GM18507 (cell line): ENCODE data around the gene UGT1A3.

Experiments
- DNase-seq: peaks from one replicate; pipeline ENCODE4 v3.0.0; 2011; ENCODE audit warnings: low read depth; ENCODE audit not compliant: insufficient read length; ENCODE audit errors: extremely low spot score
- FAIRE-seq: peaks from 2 replicates; lab custom pipeline; 2011; peaks lifted over from hg19 to GRCh38; lab: Jason Lieb, UNC

The UGT1A3 gene

GRCh38 chr2:233807966-233808935 lies 79.4 kb downstream of the UGT1A3 start:
- FAIRE-seq (no peak), DNase-seq (no peak)

DNA sequence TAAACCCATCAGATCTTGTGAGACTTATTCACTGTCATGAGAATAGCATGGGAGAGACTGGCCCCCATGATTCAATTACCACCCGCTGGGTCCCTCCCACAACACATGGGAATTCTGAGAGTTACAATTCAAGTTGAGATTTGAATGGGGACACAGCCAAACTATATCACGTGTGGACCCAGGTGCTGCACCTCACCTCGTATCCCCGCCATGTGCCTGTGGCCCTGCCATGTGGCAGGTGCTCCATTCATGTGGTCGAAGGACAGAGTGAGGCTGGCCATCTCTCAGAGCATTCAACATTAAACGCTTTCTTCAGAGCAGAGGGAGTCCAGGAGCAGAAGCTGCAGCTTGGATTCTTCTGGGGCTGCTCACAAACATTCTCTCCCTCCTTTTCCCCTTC lies 81.5 kb downstream of the UGT1A3 start:
- no peak for DNase-seq
- FAIRE-seq, result no peak

GRCh38 chr2:233811087-233811486 lies 82.2 kb downstream of the UGT1A3 start:
- no peak for FAIRE-seq
- DNase-seq, result no peak

DNA sequence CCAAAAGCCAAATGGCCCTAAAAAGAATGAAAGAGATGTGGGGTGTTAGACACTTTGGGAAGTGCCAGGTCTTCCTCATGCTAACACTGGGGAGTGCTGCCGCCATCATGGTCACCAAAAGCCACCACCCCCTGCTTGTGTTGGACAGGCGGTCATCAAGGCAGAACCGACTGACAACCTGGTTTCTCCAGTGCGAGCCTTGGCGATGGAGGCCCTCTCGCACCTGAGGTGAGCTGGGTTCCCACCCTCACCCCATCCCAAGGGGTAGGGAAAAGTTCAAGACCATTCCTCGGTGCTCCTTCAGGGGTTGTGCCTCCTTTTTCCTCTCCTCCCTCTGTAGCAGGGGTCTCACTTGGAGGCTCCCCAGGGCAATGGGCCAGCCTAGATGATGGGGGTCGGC lies 82.9 kb downstream of the UGT1A3 start:
- FAIRE-seq, result no peak

GRCh38 chr2:233813236-233814055 lies 84.6 kb downstream of the UGT1A3 start:
- DNase-seq (no peak), FAIRE-seq (no peak)

More for the DNA sequence above, 82.9 kb downstream of the UGT1A3 start:
- no peak for DNase-seq

DNA sequence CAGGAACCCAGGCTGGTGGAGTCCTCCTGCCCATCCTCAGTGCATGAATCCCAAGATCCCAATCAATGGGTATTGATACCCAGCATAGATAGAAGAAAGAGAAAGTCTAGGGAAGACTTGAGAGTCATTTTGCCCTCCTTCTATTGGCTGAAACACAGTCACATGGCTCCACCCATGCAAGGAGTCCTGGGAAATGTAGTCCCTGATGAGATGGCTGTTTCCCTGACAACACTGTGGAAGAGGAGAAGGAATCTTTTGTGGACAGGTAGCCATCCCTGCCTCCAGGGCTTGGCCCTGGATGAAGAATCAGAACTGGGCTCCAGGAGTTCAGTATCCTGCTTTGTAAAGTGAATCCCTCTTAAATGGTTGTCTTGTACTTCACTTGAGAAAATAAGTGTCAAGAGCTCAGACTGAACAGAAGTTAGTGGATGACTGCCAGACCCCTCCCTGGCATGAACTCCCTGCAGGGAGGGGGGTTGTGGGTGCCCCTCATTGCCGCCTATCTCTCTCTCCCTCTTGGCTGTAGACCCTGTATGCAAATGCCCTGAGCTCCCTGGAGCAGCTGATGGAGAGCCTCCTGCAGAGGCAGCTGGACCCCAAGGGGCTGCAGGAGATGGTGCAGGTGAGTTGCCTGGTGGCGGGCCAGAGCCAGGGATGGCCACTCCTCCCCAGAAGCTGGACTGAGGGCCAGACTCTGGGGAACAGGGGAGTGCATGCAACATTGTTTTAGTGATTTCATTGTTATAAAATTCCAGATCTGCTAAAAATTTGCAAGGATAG lies 85.4 kb downstream of the UGT1A3 start:
- no peak for FAIRE-seq
- no peak for DNase-seq

DNA sequence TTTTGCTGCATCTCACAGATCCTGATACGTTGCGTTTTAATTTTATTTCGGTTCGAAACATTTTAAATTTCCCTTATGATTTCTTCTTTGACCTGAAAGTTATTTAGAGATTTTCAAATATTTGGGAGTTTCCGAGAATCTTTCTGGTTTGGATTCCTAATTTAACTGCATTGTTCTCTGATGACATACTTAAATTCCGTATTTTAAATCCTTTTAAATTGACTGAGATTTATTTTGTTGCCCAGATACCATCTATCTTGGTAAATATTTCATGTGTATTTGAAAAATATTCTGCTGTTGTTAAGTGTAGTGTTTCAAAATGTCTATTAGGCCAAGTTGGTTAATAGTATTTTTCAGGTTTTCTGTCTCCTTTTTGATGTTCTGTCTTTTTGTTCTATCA lies 87.0 kb downstream of the UGT1A3 start:
- DNase-seq, result no peak
- FAIRE-seq, result no peak

GRCh38 chr2:233816334-233816733 lies 87.5 kb downstream of the UGT1A3 start:
- DNase-seq, result no peak
- FAIRE-seq, result no peak

DNA sequence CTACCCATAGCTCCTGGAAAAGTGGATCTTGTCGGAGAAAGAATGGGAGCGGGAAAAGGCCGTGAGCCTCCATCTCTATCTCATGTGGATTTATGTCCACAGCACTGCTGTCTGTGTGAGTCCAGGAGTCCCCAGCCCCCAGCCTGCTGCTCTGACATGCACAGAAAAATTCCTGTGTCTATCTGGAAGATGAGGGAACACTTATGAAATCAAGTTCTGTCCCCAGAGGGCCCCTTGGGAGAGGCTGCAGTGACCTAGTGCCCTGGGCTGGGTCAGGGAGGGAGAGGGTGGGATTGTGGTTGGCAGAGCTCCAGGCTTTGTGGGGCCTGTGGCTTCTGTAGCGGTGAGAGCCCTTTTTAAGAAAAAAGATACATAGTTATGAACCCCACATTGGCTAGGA lies 87.9 kb downstream of the UGT1A3 start:
- FAIRE-seq, result no peak
- DNase-seq, result no peak

DNA sequence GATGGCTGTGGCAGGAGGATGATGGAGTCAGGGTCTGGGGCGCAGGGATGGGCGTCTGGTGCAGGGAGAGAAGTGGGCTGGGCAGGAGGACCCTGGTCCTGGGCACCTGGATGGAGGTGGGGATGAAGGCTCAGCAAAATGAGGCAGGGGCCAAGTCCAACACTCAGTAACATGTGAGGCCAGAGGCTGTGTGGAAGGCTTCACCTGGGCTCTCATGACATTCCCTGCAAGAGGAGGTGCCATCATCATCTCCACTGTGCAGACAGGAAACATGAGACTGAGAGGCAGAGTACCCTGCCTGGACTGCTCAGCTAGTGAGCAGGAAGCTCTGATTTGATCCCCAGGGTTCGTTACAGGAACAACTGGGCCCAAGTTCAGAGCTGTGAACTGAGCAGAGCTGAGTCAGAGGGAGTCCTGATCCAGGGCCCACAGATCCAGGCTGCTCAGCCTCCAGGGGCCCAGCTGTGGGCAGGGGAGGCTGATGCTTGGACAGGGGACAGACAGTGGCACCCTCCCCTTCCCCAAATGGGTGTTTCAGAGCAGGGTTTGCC lies 88.6 kb downstream of the UGT1A3 start:
- DNase-seq (no peak), FAIRE-seq (no peak)

GRCh38 chr2:233817995-233818638 lies 89.3 kb downstream of the UGT1A3 start:
- DNase-seq (no peak), FAIRE-seq (no peak)

DNA sequence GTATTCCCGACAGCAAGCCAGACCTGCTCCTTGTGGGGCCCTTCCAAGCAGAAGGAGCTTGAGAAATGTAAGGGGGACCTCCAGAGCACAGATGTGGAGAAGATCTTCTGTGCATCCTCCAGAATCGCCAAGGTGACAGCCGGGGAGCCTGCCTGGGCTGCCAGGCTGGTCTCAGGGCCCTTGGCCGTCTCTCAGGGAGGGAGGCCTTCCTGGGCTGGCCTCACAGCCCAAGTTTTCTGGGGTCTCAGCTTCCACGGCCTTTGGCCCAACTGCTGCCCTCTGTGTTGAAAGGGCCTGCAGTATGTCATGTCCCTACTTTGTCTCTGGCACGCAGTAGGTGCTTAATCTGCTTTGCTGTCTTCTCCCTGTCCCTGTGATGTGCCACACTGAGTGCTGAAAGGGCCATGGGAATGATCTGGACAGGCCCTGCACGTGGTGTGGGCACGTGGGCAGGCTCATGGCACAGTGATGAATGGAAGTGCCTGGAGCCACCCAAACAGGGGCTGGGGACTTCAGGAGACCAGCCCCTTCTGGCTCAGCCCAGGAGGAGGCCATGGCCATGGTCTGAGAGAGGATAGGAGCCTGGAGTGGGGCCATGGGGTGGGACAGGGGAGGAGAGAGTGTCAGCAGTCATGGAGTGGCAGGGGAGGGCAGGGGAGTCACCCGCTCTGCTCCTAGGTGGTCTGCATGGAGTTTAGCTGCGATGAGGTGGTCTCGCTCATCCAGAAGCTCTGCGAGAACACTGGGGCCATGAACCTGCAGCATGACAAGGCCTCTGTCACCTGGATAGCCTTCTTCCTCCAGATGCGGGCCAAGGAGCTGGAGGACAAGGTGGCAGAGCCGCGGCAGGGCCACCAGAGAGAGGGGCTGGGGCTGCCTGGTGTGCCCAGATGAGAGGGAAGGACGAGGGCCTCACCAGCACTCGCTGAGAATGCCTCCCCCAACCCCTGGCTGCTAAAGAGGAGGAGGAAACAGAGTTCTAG lies 90.1 kb downstream of the UGT1A3 start:
- DNase-seq (no peak), FAIRE-seq (no peak)

- DNase-seq (no peak), FAIRE-seq (no peak)
Observed at GRCh38 chr2:233819884-233820773, 91.3 kb downstream of the UGT1A3 start.

- FAIRE-seq, result no peak
Observed at GRCh38 chr2:233820774-233821105, 91.9 kb downstream of the UGT1A3 start.

GRCh38 chr2:233821196-233821595 lies 92.4 kb downstream of the UGT1A3 start:
- no peak for DNase-seq
- no peak for FAIRE-seq

More at GRCh38 chr2:233820774-233821105, 91.9 kb downstream of the UGT1A3 start:
- DNase-seq, result no peak

DNA sequence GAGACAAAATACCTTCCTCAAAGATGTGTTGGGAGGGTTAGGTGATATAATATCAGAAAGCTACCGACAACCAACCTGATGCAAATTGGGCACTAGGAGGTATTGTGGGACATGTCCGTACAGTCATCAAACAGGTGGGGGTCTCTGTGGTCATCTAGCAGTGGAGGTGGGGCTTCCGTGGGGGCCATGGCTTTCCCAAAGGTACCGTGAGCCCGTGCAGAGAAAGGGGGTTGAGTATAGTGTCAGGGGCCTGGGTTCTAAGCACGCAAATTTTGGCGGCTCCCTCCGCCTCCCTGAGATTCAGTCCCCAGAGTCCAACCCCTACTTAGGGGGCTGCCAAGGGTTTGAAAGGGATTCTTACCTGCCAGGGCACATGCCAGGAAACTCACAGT lies 92.9 kb downstream of the UGT1A3 start:
- FAIRE-seq, result no peak

More for the DNA sequence above, 92.9 kb downstream of the UGT1A3 start:
- DNase-seq, result no peak
